WTC11 (cell line): ENCODE measurements around the gene ALG8. TPM values are rescaled to one million over a fixed set of nuclear protein-coding genes. Genes with fewer than 3 reads are reported as not detected.

Source experiments
- CREB1 ChIP-seq: sonication (generic); formaldehyde crosslinking; IDR thresholded peaks from 2 replicates; pipeline ENCODE4 v1.8.0; 2023; ENCODE audit warnings: mild to moderate bottlenecking, missing genetic modification reagents
- CREM ChIP-seq: sonication (generic); formaldehyde crosslinking; IDR thresholded peaks from 2 replicates; pipeline ENCODE4 v1.8.1; 2022; ENCODE audit warnings: mild to moderate bottlenecking, missing genetic modification reagents, moderate library complexity
- E2F4 ChIP-seq: sonication (generic); formaldehyde crosslinking; IDR thresholded peaks from 2 replicates; pipeline ENCODE4 v1.8.1; 2022; ENCODE audit warnings: low read depth, mild to moderate bottlenecking, moderate library complexity, missing genetic modification reagents, borderline replicate concordance
- MAX ChIP-seq: sonication (generic); formaldehyde crosslinking; IDR thresholded peaks from 2 replicates; pipeline ENCODE4 v1.8.0; 2022; ENCODE audit warnings: mild to moderate bottlenecking, missing genetic modification reagents
- NFYB ChIP-seq: sonication (generic); formaldehyde crosslinking; conservative IDR thresholded peaks from 2 replicates; pipeline ENCODE4 v1.8.0; 2022; ENCODE audit warnings: low read depth, missing genetic modification reagents
- NR1H2 ChIP-seq: sonication (generic); formaldehyde crosslinking; IDR thresholded peaks from 2 replicates; pipeline ENCODE4 v1.9.0; 2021; ENCODE audit warnings: mild to moderate bottlenecking, moderate library complexity, missing genetic modification reagents
- PRDM15 ChIP-seq: sonication (generic); formaldehyde crosslinking; IDR thresholded peaks from 2 replicates; pipeline ENCODE4 v1.8.0; 2022; ENCODE audit warnings: missing genetic modification reagents
- RORB ChIP-seq: fragments of 250-450 bp; sonication (Bioruptor Pico); IDR thresholded peaks from 2 replicates; pipeline ENCODE4 v1.9.0; 2021; ENCODE audit warnings: mild to moderate bottlenecking
- TEAD4 ChIP-seq: sonication (generic); formaldehyde crosslinking; IDR thresholded peaks from 2 replicates; pipeline ENCODE4 v1.8.0; 2022; ENCODE audit warnings: mild to moderate bottlenecking, missing genetic modification reagents
- USF1 ChIP-seq: sonication (generic); formaldehyde crosslinking; IDR thresholded peaks from 2 replicates; pipeline ENCODE4 v1.8.0; 2022; ENCODE audit warnings: mild to moderate bottlenecking, missing genetic modification reagents
- ZNF138 ChIP-seq: sonication (generic); formaldehyde crosslinking; conservative IDR thresholded peaks from 2 replicates; pipeline ENCODE4 v1.8.1; 2022; ENCODE audit warnings: mild to moderate bottlenecking, moderate library complexity, missing genetic modification reagents
- ZNF219 ChIP-seq: sonication (generic); formaldehyde crosslinking; IDR thresholded peaks from 2 replicates; pipeline ENCODE4 v1.8.0; 2023; ENCODE audit warnings: missing genetic modification reagents, mild to moderate bottlenecking, borderline replicate concordance
- ZNF232 ChIP-seq: sonication (generic); formaldehyde crosslinking; IDR thresholded peaks from 2 replicates; pipeline ENCODE4 v1.8.0; 2022; ENCODE audit warnings: mild to moderate bottlenecking, missing genetic modification reagents
- ZNF263 ChIP-seq: sonication (generic); formaldehyde crosslinking; IDR thresholded peaks from 2 replicates; pipeline ENCODE4 v1.8.1; 2022; ENCODE audit warnings: low read depth, mild to moderate bottlenecking, moderate library complexity, missing genetic modification reagents
- ZNF317 ChIP-seq: sonication (generic); formaldehyde crosslinking; IDR thresholded peaks from 2 replicates; pipeline ENCODE4 v1.8.1; 2023; ENCODE audit warnings: low read depth, mild to moderate bottlenecking, moderate library complexity, missing genetic modification reagents, borderline replicate concordance
- total RNA-seq: library from RNA; stranded (reverse); gene quantifications from 3 replicates; pipeline ENCODE4 v1.2.3, GENCODE V29; 2021
- TF ChIP-seq, protein P1 (sequence below): sonication (generic); formaldehyde crosslinking; IDR thresholded peaks from 2 replicates; pipeline ENCODE4 v1.8.1; 2023; ENCODE audit warnings: mild to moderate bottlenecking, missing genetic modification reagents
- TF ChIP-seq, protein P2 (sequence below): sonication (generic); formaldehyde crosslinking; IDR thresholded peaks from 2 replicates; pipeline ENCODE4 v1.8.1; 2022; ENCODE audit warnings: mild to moderate bottlenecking, moderate library complexity, missing genetic modification reagents
- TF ChIP-seq, protein P3 (sequence below): sonication (generic); formaldehyde crosslinking; IDR thresholded peaks from 2 replicates; pipeline ENCODE4 v1.8.0; 2022; ENCODE audit warnings: mild to moderate bottlenecking, missing genetic modification reagents
- TF ChIP-seq, protein P4 (sequence below): sonication (generic); formaldehyde crosslinking; IDR thresholded peaks from 2 replicates; pipeline ENCODE4 v1.8.1; 2023; ENCODE audit warnings: mild to moderate bottlenecking, moderate library complexity, missing genetic modification reagents

The ALG8 gene
- total RNA-seq, 1 experiment from 2014 or later = 63.8 TPM

- TF ChIP-seq, protein P1, sequence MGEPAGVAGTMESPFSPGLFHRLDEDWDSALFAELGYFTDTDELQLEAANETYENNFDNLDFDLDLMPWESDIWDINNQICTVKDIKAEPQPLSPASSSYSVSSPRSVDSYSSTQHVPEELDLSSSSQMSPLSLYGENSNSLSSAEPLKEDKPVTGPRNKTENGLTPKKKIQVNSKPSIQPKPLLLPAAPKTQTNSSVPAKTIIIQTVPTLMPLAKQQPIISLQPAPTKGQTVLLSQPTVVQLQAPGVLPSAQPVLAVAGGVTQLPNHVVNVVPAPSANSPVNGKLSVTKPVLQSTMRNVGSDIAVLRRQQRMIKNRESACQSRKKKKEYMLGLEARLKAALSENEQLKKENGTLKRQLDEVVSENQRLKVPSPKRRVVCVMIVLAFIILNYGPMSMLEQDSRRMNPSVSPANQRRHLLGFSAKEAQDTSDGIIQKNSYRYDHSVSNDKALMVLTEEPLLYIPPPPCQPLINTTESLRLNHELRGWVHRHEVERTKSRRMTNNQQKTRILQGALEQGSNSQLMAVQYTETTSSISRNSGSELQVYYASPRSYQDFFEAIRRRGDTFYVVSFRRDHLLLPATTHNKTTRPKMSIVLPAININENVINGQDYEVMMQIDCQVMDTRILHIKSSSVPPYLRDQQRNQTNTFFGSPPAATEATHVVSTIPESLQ (CRISPR knock-in tag) = 0 out of 2 replicates have a peak, but pooled peaks have one; percentile 18
- TF ChIP-seq USF1 (CRISPR knock-in tag) (peak; percentile 62; the same call in 1 of the 2 replicates), CREM (no peak; the same call in 1 of the 2 replicates), ZNF232 (CRISPR knock-in tag) (no peak), RORB (CRISPR knock-in tag) (no peak), PRDM15 (CRISPR knock-in tag) (no peak), MAX (CRISPR knock-in tag) (peak; percentile 76), NR1H2 (CRISPR knock-in tag) (0 out of 2 replicates have a peak, but pooled peaks have one; percentile 26), ZNF263 (CRISPR knock-in tag) (no peak), ZNF138 (CRISPR knock-in tag) (no peak), CREB1 (CRISPR knock-in tag) (peak; percentile 34; the same call in 1 of the 2 replicates), NFYB (CRISPR knock-in tag) (no peak), ZNF317 (CRISPR knock-in tag) (0 out of 2 replicates have a peak, but pooled peaks have one; percentile 32), TEAD4 (CRISPR knock-in tag) (peak; percentile 10; the same call in 1 of the 2 replicates), ZNF219 (CRISPR knock-in tag) (peak; percentile 32; the same call in 1 of the 2 replicates), E2F4 (CRISPR knock-in tag) (peak; percentile 64; the same call in 1 of the 2 replicates)
- TF ChIP-seq, protein P2, sequence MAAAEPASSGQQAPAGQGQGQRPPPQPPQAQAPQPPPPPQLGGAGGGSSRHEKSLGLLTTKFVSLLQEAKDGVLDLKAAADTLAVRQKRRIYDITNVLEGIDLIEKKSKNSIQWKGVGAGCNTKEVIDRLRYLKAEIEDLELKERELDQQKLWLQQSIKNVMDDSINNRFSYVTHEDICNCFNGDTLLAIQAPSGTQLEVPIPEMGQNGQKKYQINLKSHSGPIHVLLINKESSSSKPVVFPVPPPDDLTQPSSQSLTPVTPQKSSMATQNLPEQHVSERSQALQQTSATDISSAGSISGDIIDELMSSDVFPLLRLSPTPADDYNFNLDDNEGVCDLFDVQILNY (CRISPR knock-in tag) = peak; percentile 76; the same call in 1 of the 2 replicates
- TF ChIP-seq, protein P3, sequence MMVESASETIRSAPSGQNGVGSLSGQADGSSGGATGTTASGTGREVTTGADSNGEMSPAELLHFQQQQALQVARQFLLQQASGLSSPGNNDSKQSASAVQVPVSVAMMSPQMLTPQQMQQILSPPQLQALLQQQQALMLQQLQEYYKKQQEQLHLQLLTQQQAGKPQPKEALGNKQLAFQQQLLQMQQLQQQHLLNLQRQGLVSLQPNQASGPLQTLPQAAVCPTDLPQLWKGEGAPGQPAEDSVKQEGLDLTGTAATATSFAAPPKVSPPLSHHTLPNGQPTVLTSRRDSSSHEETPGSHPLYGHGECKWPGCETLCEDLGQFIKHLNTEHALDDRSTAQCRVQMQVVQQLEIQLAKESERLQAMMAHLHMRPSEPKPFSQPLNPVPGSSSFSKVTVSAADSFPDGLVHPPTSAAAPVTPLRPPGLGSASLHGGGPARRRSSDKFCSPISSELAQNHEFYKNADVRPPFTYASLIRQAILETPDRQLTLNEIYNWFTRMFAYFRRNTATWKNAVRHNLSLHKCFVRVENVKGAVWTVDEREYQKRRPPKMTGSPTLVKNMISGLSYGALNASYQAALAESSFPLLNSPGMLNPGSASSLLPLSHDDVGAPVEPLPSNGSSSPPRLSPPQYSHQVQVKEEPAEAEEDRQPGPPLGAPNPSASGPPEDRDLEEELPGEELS = peak; percentile 89; the same call in 1 of the 2 replicates
- TF ChIP-seq, protein P4, sequence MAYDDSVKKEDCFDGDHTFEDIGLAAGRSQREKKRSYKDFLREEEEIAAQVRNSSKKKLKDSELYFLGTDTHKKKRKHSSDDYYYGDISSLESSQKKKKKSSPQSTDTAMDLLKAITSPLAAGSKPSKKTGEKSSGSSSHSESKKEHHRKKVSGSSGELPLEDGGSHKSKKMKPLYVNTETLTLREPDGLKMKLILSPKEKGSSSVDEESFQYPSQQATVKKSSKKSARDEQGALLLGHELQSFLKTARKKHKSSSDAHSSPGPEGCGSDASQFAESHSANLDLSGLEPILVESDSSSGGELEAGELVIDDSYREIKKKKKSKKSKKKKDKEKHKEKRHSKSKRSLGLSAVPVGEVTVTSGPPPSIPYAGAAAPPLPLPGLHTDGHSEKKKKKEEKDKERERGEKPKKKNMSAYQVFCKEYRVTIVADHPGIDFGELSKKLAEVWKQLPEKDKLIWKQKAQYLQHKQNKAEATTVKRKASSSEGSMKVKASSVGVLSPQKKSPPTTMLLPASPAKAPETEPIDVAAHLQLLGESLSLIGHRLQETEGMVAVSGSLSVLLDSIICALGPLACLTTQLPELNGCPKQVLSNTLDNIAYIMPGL = peak; percentile 96
Measured at GRCh38 chr11:78079232-78080083, 60.0 kb downstream of the ALG8 start, which contains the start of gene NDUFC2 (continued).
